ENCODE data around the gene BMP6.

BMP6 gene

DNA sequence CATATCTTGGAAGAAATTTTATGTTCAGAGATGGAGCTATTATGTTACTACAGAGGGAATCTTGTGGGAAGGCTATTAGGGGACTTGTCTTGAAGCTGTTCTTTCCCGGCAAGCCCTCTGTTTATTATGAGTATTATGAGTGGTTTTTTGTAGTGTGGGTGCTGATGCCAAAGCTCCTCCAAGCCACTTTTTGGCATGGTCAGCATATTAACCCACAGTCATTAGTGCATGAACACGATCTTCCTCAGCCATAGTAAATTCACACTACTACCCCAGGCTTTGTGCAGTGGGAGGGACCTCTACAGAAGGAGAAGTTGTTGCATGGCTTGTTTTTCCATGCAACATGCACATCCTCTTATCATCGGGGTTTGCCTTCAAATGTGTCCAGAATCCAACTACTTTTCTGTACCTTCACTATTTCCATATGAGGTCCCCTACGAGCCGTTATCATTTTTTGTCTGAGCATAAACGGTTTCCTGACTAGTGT is 6.5 kb upstream of the BMP6 start:
- Histone ChIP-seq H2AFZ (ENCODE audit: insufficient read depth, low read length, poor library complexity) (no peak overlapping the region), H3K4me3 (ENCODE audit: low read depth, low read length) (no peak overlapping the region), H3K23ac (ENCODE audit: low read length) (peak overlapping the region; percentile 25), H3K18ac (ENCODE audit: low read length) (no peak overlapping the region), H2BK5ac (ENCODE audit: low read depth, low read length, poor library complexity) (no peak overlapping the region), H3K36me3 (ENCODE audit: control insufficient read depth in 1 of 2, insufficient read depth in 2 of 2, low read length in 2 of 2) (no peaks in the 10 kb centered on the region), H3K27me3 (ENCODE audit: insufficient read depth, low read length) (peaks cover 4% of the 10 kb centered on the region), H4K91ac (ENCODE audit: low read depth, low read length) (no peak overlapping the region), H3K14ac (ENCODE audit: low read length) (no peak overlapping the region), H2AK5ac (ENCODE audit: low read length) (no peak overlapping the region), H4K12ac (ENCODE audit: low read depth, low read length) (no peak overlapping the region), H2BK12ac (ENCODE audit: low read length) (no peak overlapping the region), H3K9ac (ENCODE audit: low read length) (no peak overlapping the region), H3K4me2 (ENCODE audit: low read length) (no peak overlapping the region), H3K4me1 (ENCODE audit: control insufficient read depth in 1 of 2, insufficient read depth in 2 of 2, low read length in 2 of 2) (no peaks in the 10 kb centered on the region), H3K4ac (ENCODE audit: low read depth, low read length) (no peak overlapping the region), H2BK120ac (ENCODE audit: insufficient read depth, low read length, poor library complexity) (no peak overlapping the region), H3K79me1 (ENCODE audit: low read length) (no peaks in the 10 kb centered on the region), H3K79me2 (ENCODE audit: control insufficient read depth, insufficient read depth, low read length, poor library complexity) (no peaks in the 10 kb centered on the region), H3K9me3 (ENCODE audit: insufficient read depth, low read depth, low read length) (no peaks in the 10 kb centered on the region), H3K27ac (ENCODE audit: low read depth, low read length) (no peak overlapping the region), H4K8ac (ENCODE audit: low read depth, low read length) (no peak overlapping the region)
- WGBS (ENCODE audit: extremely low coverage, insufficient coverage, insufficient read length), result no CpG with 5 or more reads among the region's 6 CpGs
- DNase-seq, result no peak

DNA sequence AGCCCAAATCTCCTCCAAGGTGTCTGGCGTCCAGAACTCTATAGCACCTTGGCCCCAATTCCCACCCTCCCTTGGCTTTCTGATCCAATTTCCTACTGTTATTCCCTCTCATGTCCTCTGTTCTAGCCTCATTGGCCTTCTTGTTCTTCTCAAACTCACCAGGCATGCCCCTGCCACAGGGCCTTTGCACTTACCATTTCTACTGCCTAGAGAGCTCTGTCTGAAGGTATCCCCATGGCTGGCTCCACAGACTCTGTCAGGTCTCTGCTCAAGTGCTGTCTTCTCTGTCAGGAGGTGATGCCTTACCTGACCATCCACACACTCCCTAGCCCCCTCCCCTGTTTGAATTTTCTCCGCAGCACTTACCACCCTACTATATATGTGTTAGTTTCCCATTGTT is 5.6 kb upstream of the BMP6 start:
- H3K4me3 ChIP-seq (ENCODE audit: low read depth, low read length), result no peak overlapping the region
- H3K9me3 ChIP-seq (ENCODE audit: insufficient read depth, low read depth, low read length), result no peaks in the 10 kb centered on the region
- H2BK120ac ChIP-seq (ENCODE audit: insufficient read depth, low read length, poor library complexity), result no peak overlapping the region
- H2BK12ac ChIP-seq (ENCODE audit: low read length), result no peak overlapping the region
- no peak overlapping the region for H3K23ac ChIP-seq (ENCODE audit: low read length)
- no peak overlapping the region for H3K9ac ChIP-seq (ENCODE audit: low read length)
- no peak overlapping the region for H3K4ac ChIP-seq (ENCODE audit: low read depth, low read length)
- no peaks in the 10 kb centered on the region for H3K79me2 ChIP-seq (ENCODE audit: control insufficient read depth, insufficient read depth, low read length, poor library complexity)
- H3K27ac ChIP-seq (ENCODE audit: low read depth, low read length), result no peak overlapping the region
- H3K4me1 ChIP-seq (ENCODE audit: control insufficient read depth in 1 of 2, insufficient read depth in 2 of 2, low read length in 2 of 2), result no peaks in the 10 kb centered on the region
- no peak overlapping the region for H3K18ac ChIP-seq (ENCODE audit: low read length)
- H4K8ac ChIP-seq (ENCODE audit: low read depth, low read length), result no peak overlapping the region
- no peak overlapping the region for H2BK5ac ChIP-seq (ENCODE audit: low read depth, low read length, poor library complexity)
- no peak overlapping the region for H4K12ac ChIP-seq (ENCODE audit: low read depth, low read length)
- peaks cover 10% of the 10 kb centered on the region for H3K27me3 ChIP-seq (ENCODE audit: insufficient read depth, low read length)
- H3K4me2 ChIP-seq (ENCODE audit: low read length), result no peak overlapping the region
- H3K36me3 ChIP-seq (ENCODE audit: control insufficient read depth in 1 of 2, insufficient read depth in 2 of 2, low read length in 2 of 2), result no peaks in the 10 kb centered on the region
- no peak overlapping the region for H4K91ac ChIP-seq (ENCODE audit: low read depth, low read length)
- no peak overlapping the region for H2AK5ac ChIP-seq (ENCODE audit: low read length)
- no peak overlapping the region for H2AFZ ChIP-seq (ENCODE audit: insufficient read depth, low read length, poor library complexity)
- H3K14ac ChIP-seq (ENCODE audit: low read length), result no peak overlapping the region
- no peaks in the 10 kb centered on the region for H3K79me1 ChIP-seq (ENCODE audit: low read length)
- no peak for DNase-seq
- WGBS (ENCODE audit: extremely low coverage, insufficient coverage, insufficient read length), result no CpG with 5 or more reads among the region's 2 CpGs

DNA sequence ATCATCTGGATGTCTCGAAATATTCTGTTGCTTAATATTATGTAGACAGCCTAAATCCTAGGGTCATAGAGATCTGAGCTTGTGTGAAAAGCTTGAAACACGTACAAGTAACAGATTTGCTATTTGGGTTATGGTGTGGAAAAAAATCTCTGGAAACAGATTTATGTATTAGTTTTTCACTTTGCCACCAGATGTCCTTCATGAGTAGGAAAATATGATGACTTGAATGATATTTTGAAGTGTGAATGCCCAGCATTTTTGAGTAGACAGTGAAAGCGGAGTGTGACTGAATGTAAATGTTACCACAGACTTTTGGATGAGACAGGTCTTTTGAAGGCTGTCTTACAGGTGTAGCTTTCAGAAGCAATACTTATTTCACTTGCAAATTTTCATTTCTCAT is 4.2 kb upstream of the BMP6 start:
- Histone ChIP-seq H3K79me1 (ENCODE audit: low read length) (no peaks in the 10 kb centered on the region), H3K14ac (ENCODE audit: low read length) (no peak overlapping the region), H4K91ac (ENCODE audit: low read depth, low read length) (no peak overlapping the region), H3K27me3 (ENCODE audit: insufficient read depth, low read length) (peaks cover 18% of the 10 kb centered on the region), H3K36me3 (ENCODE audit: control insufficient read depth in 1 of 2, insufficient read depth in 2 of 2, low read length in 2 of 2) (no peaks in the 10 kb centered on the region), H3K4me1 (ENCODE audit: control insufficient read depth in 1 of 2, insufficient read depth in 2 of 2, low read length in 2 of 2) (peaks cover 5 to 6% of the 10 kb centered on the region in 2 experiments), H3K9ac (ENCODE audit: low read length) (no peak overlapping the region), H2BK12ac (ENCODE audit: low read length) (no peak overlapping the region), H2AK5ac (ENCODE audit: low read length) (no peak overlapping the region), H4K8ac (ENCODE audit: low read depth, low read length) (no peak overlapping the region), H3K27ac (ENCODE audit: low read depth, low read length) (no peak overlapping the region), H3K9me3 (ENCODE audit: insufficient read depth, low read depth, low read length) (no peaks in the 10 kb centered on the region), H3K4me2 (ENCODE audit: low read length) (no peak overlapping the region), H2BK120ac (ENCODE audit: insufficient read depth, low read length, poor library complexity) (no peak overlapping the region), H3K23ac (ENCODE audit: low read length) (no peak overlapping the region), H4K12ac (ENCODE audit: low read depth, low read length) (no peak overlapping the region), H3K4ac (ENCODE audit: low read depth, low read length) (no peak overlapping the region), H2AFZ (ENCODE audit: insufficient read depth, low read length, poor library complexity) (no peak overlapping the region), H3K18ac (ENCODE audit: low read length) (no peak overlapping the region), H3K4me3 (ENCODE audit: low read depth, low read length) (no peak overlapping the region), H2BK5ac (ENCODE audit: low read depth, low read length, poor library complexity) (no peak overlapping the region), H3K79me2 (ENCODE audit: control insufficient read depth, insufficient read depth, low read length, poor library complexity) (no peaks in the 10 kb centered on the region)
- WGBS (ENCODE audit: extremely low coverage, insufficient coverage, insufficient read length), result no CpG with 5 or more reads among the region's 3 CpGs
- peak in 1 of 2 donors; percentile 72 for DNase-seq

DNA sequence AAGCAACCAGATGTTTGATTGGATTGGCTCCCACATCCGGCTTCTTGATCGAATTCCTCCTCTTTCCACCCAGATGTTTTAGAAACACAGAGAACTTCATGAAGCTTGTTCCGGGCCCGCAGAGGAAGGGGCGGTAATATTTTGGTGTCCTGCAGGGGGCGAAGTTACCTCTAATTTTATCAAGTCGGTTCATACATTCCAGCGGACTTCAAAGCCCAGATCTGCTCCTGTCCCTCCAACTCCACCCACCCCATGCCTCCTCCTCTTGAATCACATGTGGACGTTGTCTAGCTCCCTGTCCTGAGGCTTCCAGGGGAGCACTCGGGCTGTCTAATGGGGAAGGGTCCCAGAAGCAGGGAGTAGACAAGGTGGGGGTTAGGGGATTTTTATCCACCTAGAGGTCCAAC is 2.9 kb upstream of the BMP6 start:
- Histone ChIP-seq H3K23ac (ENCODE audit: low read length) (no peak overlapping the region), H3K14ac (ENCODE audit: low read length) (no peak overlapping the region), H3K27ac (ENCODE audit: low read depth, low read length) (no peak overlapping the region), H4K12ac (ENCODE audit: low read depth, low read length) (no peak overlapping the region), H3K4ac (ENCODE audit: low read depth, low read length) (no peak overlapping the region), H3K4me3 (ENCODE audit: low read depth, low read length) (no peak overlapping the region), H3K9ac (ENCODE audit: low read length) (no peak overlapping the region), H2BK12ac (ENCODE audit: low read length) (no peak overlapping the region), H3K27me3 (ENCODE audit: insufficient read depth, low read length) (peaks cover 32% of the 10 kb centered on the region), H2AFZ (ENCODE audit: insufficient read depth, low read length, poor library complexity) (no peak overlapping the region), H4K91ac (ENCODE audit: low read depth, low read length) (no peak overlapping the region), H2AK5ac (ENCODE audit: low read length) (no peak overlapping the region), H3K36me3 (ENCODE audit: control insufficient read depth in 1 of 2, insufficient read depth in 2 of 2, low read length in 2 of 2) (no peaks in the 10 kb centered on the region), H3K18ac (ENCODE audit: low read length) (no peak overlapping the region), H4K8ac (ENCODE audit: low read depth, low read length) (no peak overlapping the region), H2BK5ac (ENCODE audit: low read depth, low read length, poor library complexity) (no peak overlapping the region), H3K4me1 (ENCODE audit: control insufficient read depth in 1 of 2, insufficient read depth in 2 of 2, low read length in 2 of 2) (peaks cover 13 to 17% of the 10 kb centered on the region in 2 experiments), H3K79me1 (ENCODE audit: low read length) (no peaks in the 10 kb centered on the region), H2BK120ac (ENCODE audit: insufficient read depth, low read length, poor library complexity) (no peak overlapping the region), H3K79me2 (ENCODE audit: control insufficient read depth, insufficient read depth, low read length, poor library complexity) (no peaks in the 10 kb centered on the region), H3K9me3 (ENCODE audit: insufficient read depth, low read depth, low read length) (no peaks in the 10 kb centered on the region), H3K4me2 (ENCODE audit: low read length) (no peak overlapping the region)
- no CpG with 5 or more reads among the region's 10 CpGs for WGBS (ENCODE audit: extremely low coverage, insufficient coverage, insufficient read length)
- peak; percentile 80 to 93 for DNase-seq

Data from trophoblast cell (in vitro differentiated cells and primary cell).